ENCODE measurements around the gene BDKRB2.

DNA sequence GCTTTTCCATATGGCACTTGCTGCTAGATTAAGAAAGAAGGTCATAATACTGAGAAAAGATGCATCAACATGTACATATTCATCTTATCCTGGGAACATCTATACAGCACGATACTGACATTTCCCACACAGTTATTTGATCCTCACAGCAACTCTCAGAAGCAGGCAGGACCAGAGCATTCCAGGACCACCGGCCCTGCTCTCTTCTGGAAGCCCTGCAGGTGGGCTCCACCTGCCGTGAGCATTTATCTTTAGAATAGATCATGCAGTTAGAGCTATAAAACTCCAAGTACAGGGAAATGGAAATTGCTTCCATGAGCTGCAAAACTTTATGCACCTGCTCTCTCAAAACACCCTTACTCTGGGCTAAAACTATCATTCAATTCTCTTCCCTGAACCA is 45.8 kb downstream of the BDKRB2 start:
- TF ChIP-seq POLR2AphosphoS5 (IDR thresholded peaks at IDR 0.05), result no peak
- TF ChIP-seq, protein P1, sequence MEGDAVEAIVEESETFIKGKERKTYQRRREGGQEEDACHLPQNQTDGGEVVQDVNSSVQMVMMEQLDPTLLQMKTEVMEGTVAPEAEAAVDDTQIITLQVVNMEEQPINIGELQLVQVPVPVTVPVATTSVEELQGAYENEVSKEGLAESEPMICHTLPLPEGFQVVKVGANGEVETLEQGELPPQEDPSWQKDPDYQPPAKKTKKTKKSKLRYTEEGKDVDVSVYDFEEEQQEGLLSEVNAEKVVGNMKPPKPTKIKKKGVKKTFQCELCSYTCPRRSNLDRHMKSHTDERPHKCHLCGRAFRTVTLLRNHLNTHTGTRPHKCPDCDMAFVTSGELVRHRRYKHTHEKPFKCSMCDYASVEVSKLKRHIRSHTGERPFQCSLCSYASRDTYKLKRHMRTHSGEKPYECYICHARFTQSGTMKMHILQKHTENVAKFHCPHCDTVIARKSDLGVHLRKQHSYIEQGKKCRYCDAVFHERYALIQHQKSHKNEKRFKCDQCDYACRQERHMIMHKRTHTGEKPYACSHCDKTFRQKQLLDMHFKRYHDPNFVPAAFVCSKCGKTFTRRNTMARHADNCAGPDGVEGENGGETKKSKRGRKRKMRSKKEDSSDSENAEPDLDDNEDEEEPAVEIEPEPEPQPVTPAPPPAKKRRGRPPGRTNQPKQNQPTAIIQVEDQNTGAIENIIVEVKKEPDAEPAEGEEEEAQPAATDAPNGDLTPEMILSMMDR (IDR thresholded peaks at IDR 0.05), result no peak
- TF ChIP-seq POLR2A (IDR thresholded peaks at IDR 0.05), result no peak
